ENCODE measurements around the gene HMCN2. TPM values are rescaled to one million over a fixed set of nuclear protein-coding genes. Genes with fewer than 3 reads are reported as not detected.
"Not testable (repeated sequence)": the region's sequence is repeated elsewhere in the genome, so short reads cannot be mapped to it uniquely, and the experiment has no call there.

HMCN2 gene
- total RNA-seq, 1 donor from 2014 or later: not detected

DNA sequence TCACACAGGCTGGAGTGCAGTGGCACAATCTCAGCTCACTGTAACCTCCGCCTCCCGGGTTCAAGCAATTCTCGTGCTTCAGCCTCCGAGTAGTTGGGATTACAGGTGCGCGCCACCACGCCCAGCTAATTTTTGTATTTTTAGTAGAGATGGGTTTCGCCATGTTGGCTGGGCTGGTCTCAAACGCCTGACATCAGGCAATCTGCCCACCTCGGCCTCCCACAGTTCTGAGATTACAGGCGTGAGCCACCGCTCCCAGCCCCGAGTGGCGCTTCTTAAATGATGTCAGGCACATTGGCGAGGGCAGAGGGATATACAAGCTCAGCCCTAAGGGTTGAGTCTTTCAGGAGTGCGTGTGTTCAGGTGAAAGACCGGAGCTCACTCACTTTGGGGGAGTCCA, 75.0 kb downstream of the HMCN2 start:
- DNase-seq (ENCODE audit: low spot score); H3K27me3 Mint-ChIP-seq (ENCODE audit: insufficient read depth); H3K4me1 Mint-ChIP-seq (ENCODE audit: low read depth); H3K36me3 Mint-ChIP-seq (ENCODE audit: low read depth); H3K4me3 Mint-ChIP-seq; H3K9me3 Mint-ChIP-seq; intact Hi-C loops (cut with micrococcal nuclease); H3K27ac Mint-ChIP-seq: not testable (repeated sequence)

DNA sequence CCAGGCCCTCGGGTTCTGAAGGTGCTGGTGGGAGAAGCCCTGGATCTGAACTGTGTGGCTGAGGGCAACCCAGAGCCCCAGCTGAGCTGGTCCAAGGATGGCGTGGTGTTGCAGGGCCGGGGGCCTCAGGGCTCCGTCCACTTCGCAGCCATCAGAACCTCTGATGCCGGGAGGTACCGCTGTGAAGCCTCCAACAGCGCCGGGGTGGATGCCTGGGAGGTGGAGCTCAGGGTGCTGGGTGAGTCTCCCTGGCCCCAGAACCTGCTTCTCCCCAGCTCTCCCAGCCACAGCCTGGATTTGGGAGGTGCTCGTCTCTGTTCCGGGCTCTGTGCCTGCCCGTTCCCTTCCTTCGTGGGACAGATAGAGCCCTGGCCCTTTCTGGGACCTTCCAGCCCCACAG, 75.6 kb downstream of the HMCN2 start:
- no peaks in the 10 kb centered on the region for H3K27me3 Mint-ChIP-seq (ENCODE audit: insufficient read depth)
- no peaks in the 10 kb centered on the region for H3K9me3 Mint-ChIP-seq
- DNase-seq (ENCODE audit: low spot score): no peak
- H3K4me1 Mint-ChIP-seq (ENCODE audit: low read depth): no peaks in the 10 kb centered on the region
- no peak overlapping the region for H3K4me3 Mint-ChIP-seq
- H3K36me3 Mint-ChIP-seq (ENCODE audit: low read depth): no peaks in the 10 kb centered on the region
- intact Hi-C loops (cut with micrococcal nuclease): no loop called here
- no peak overlapping the region for H3K27ac Mint-ChIP-seq

- no peak overlapping the region for H3K27ac Mint-ChIP-seq
- no peaks in the 10 kb centered on the region for H3K9me3 Mint-ChIP-seq
- no peak for DNase-seq (ENCODE audit: low spot score)
- no peaks in the 10 kb centered on the region for H3K27me3 Mint-ChIP-seq (ENCODE audit: insufficient read depth)
- intact Hi-C loops (cut with micrococcal nuclease): loop anchor here (2.0 kb wide), 1 partner anchor 235 kb away; no protein-coding TSS in a partner anchor
- no peaks in the 10 kb centered on the region for H3K4me1 Mint-ChIP-seq (ENCODE audit: low read depth)
- H3K4me3 Mint-ChIP-seq: no peak overlapping the region
- no peaks in the 10 kb centered on the region for H3K36me3 Mint-ChIP-seq (ENCODE audit: low read depth)
Measured at GRCh38 chr9:130341839-130342713, 76.5 kb downstream of the HMCN2 start.

- Mint-ChIP-seq H3K27me3 (ENCODE audit: insufficient read depth) (no peaks in the 10 kb centered on the region), H3K36me3 (ENCODE audit: low read depth) (no peaks in the 10 kb centered on the region), H3K27ac (no peak overlapping the region), H3K4me1 (ENCODE audit: low read depth) (no peaks in the 10 kb centered on the region), H3K4me3 (no peak overlapping the region), H3K9me3 (no peaks in the 10 kb centered on the region)
- no peak for DNase-seq (ENCODE audit: low spot score)
- intact Hi-C loops (cut with micrococcal nuclease): loop anchor here (2.0 kb wide), 1 partner anchor 236 kb away; no protein-coding TSS in a partner anchor
Measured at GRCh38 chr9:130342714-130343085, 77.1 kb downstream of the HMCN2 start.

- no peak overlapping the region for H3K4me3 Mint-ChIP-seq
- no peaks in the 10 kb centered on the region for H3K4me1 Mint-ChIP-seq (ENCODE audit: low read depth)
- intact Hi-C loops (cut with micrococcal nuclease): loop anchor here (2.0 kb wide), 1 partner anchor 237 kb away; no protein-coding TSS in a partner anchor
- H3K27me3 Mint-ChIP-seq (ENCODE audit: insufficient read depth): no peaks in the 10 kb centered on the region
- H3K9me3 Mint-ChIP-seq: no peaks in the 10 kb centered on the region
- no peaks in the 10 kb centered on the region for H3K36me3 Mint-ChIP-seq (ENCODE audit: low read depth)
- H3K27ac Mint-ChIP-seq: no peak overlapping the region
- DNase-seq (ENCODE audit: low spot score): no peak
Measured at GRCh38 chr9:130343445-130343918, 77.9 kb downstream of the HMCN2 start.

DNA sequence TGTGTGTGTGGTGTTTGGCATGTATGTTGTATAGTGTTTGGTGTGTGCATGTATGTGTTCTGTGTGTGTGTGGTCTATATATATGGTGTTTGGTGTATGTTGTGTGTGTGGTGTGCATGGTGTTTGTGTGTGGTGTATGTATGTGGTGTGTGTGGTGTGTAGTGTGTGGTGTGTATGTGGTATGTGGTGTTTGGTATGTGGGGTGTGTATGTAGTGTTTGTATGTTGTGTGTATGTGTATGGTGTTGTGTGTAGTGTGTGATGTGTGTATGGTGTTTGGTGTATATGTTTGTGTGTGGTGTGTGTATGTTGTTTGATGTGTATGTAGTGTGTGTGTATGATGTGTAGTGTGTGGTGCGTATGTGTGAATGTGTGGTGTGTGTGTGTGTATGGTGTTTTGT, 78.8 kb downstream of the HMCN2 start:
- no peak overlapping the region for H3K4me3 Mint-ChIP-seq
- no peak for DNase-seq (ENCODE audit: low spot score)
- H3K9me3 Mint-ChIP-seq: no peaks in the 10 kb centered on the region
- no peak overlapping the region for H3K27ac Mint-ChIP-seq
- no peaks in the 10 kb centered on the region for H3K36me3 Mint-ChIP-seq (ENCODE audit: low read depth)
- no peaks in the 10 kb centered on the region for H3K4me1 Mint-ChIP-seq (ENCODE audit: low read depth)
- H3K27me3 Mint-ChIP-seq (ENCODE audit: insufficient read depth): no peaks in the 10 kb centered on the region
- intact Hi-C loops (cut with micrococcal nuclease): no loop called here

DNA sequence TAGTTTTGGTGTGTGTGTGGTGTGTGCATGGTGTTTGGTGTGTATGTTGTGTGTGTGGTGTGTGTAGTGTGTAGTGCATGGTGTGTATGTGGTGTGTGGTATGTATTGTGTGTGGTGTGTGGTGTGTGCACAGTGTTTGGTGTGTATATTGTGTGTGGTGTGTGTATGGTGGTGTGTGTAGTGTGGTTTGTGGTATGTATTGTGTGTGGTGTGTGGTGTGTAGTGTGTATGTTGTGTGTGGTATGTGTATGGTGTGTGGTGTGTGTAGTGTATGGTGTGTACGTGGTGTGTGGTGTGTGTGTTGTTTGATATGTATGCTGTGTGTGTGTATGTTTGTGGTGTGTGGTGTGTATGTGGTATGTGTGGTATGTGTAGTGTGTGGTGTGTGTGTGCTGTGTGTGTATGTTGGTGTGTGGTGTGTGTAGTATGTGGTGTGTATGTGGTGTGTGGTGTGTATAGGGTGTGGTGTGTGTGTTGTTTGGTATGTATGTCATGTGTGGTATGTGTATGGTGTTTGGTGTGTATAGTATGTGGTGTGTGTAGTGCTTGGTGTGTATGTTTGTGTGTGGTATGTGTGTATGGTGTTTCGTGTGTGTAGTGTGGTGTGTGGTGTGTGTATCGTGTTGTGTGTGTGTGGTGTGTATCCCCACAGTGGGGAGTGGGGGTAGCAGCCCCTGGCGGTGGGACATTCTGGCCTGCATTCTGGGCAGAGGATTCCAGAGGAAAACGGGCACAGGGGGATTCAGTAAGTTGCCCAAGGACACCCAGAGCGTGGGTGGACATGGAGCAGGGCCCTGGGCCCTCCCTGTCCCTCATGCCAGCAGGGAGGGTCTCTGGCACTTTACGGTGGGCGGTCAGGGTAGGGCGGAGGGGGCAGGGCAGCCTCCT, 79.7 kb downstream of the HMCN2 start:
- intact Hi-C loops (cut with micrococcal nuclease): no loop called here

GRCh38 chr9:130345897-130346385, 80.4 kb downstream of the HMCN2 start:
- no peak for DNase-seq (ENCODE audit: low spot score)
- no peak overlapping the region for H3K4me3 Mint-ChIP-seq
- no peaks in the 10 kb centered on the region for H3K9me3 Mint-ChIP-seq
- intact Hi-C loops (cut with micrococcal nuclease): no loop called here
- no peaks in the 10 kb centered on the region for H3K27me3 Mint-ChIP-seq (ENCODE audit: insufficient read depth)
- H3K27ac Mint-ChIP-seq: no peak overlapping the region
- H3K36me3 Mint-ChIP-seq (ENCODE audit: low read depth): no peaks in the 10 kb centered on the region
- no peaks in the 10 kb centered on the region for H3K4me1 Mint-ChIP-seq (ENCODE audit: low read depth)

More for the DNA sequence above, 79.7 kb downstream of the HMCN2 start:
- no peaks in the 10 kb centered on the region for H3K27me3 Mint-ChIP-seq (ENCODE audit: insufficient read depth)
- no peak for DNase-seq (ENCODE audit: low spot score)
- H3K4me3 Mint-ChIP-seq: no peak overlapping the region
- no peak overlapping the region for H3K27ac Mint-ChIP-seq
- no peaks in the 10 kb centered on the region for H3K9me3 Mint-ChIP-seq
- no peaks in the 10 kb centered on the region for H3K36me3 Mint-ChIP-seq (ENCODE audit: low read depth)
- H3K4me1 Mint-ChIP-seq (ENCODE audit: low read depth): no peaks in the 10 kb centered on the region

DNA sequence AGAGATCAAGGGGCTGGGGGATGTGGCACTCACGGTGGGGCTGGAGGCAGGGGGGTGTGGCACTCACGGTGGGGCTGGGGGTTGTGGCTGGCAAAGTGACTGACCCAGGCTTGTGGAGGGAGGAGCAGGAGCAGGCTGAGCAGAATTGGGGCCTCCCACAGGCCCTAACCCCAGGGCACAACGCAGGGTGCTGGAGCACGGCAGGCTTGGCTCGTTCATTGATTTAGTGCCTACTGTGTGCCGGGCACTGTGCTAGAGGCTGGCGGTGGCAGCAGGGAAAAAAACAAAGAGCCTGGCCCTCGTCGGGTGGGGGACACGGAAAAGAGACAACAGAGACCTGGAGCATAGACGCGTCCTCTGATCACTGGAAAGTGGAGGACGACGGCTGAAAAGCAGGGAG, 80.9 kb downstream of the HMCN2 start:
- Mint-ChIP-seq H3K9me3 (no peaks in the 10 kb centered on the region), H3K27me3 (ENCODE audit: insufficient read depth) (no peaks in the 10 kb centered on the region), H3K27ac (no peak overlapping the region), H3K4me1 (ENCODE audit: low read depth) (no peaks in the 10 kb centered on the region), H3K36me3 (ENCODE audit: low read depth) (no peaks in the 10 kb centered on the region), H3K4me3 (no peak overlapping the region)
- intact Hi-C loops (cut with micrococcal nuclease): no loop called here
- no peak for DNase-seq (ENCODE audit: low spot score)

- Mint-ChIP-seq H3K27ac (no peak overlapping the region), H3K36me3 (ENCODE audit: low read depth) (no peaks in the 10 kb centered on the region), H3K9me3 (no peaks in the 10 kb centered on the region), H3K27me3 (ENCODE audit: insufficient read depth) (no peaks in the 10 kb centered on the region), H3K4me3 (no peak overlapping the region), H3K4me1 (ENCODE audit: low read depth) (no peaks in the 10 kb centered on the region)
- intact Hi-C loops (cut with micrococcal nuclease): no loop called here
- DNase-seq (ENCODE audit: low spot score): no peak
Measured at GRCh38 chr9:130347036-130347435, 81.5 kb downstream of the HMCN2 start.

- H3K27ac Mint-ChIP-seq: no peak overlapping the region
- H3K27me3 Mint-ChIP-seq (ENCODE audit: insufficient read depth): no peaks in the 10 kb centered on the region
- no peak for DNase-seq (ENCODE audit: low spot score)
- intact Hi-C loops (cut with micrococcal nuclease): no loop called here
- no peaks in the 10 kb centered on the region for H3K9me3 Mint-ChIP-seq
- H3K4me3 Mint-ChIP-seq: no peak overlapping the region
- no peaks in the 10 kb centered on the region for H3K36me3 Mint-ChIP-seq (ENCODE audit: low read depth)
- no peaks in the 10 kb centered on the region for H3K4me1 Mint-ChIP-seq (ENCODE audit: low read depth)
Measured at GRCh38 chr9:130347931-130348330, 82.4 kb downstream of the HMCN2 start.

- DNase-seq (ENCODE audit: low spot score): no peak
- Mint-ChIP-seq H3K4me1 (ENCODE audit: low read depth) (no peaks in the 10 kb centered on the region), H3K9me3 (no peaks in the 10 kb centered on the region), H3K4me3 (no peak overlapping the region), H3K27me3 (ENCODE audit: insufficient read depth) (no peaks in the 10 kb centered on the region), H3K36me3 (ENCODE audit: low read depth) (no peaks in the 10 kb centered on the region), H3K27ac (no peak overlapping the region)
- intact Hi-C loops (cut with micrococcal nuclease): no loop called here
Measured at GRCh38 chr9:130348341-130348740, 82.8 kb downstream of the HMCN2 start.

DNA sequence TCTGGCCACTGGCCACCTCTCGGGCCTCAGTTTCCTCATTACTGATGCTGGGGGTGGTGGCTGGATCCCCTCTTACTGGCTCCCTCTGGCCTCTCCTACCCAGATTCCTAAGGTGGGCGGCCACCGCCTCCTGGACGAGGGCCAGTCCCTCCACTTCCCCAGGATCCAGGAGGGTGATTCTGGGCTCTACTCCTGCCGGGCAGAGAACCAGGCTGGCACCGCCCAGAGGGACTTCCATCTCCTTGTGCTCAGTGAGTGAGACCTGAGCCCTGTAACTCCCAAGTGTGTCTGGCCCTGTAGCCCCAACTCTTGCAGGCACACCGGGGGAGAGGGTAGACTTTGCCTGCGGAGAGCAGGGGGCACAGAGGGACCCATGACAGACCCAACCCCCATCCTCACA, 83.3 kb downstream of the HMCN2 start:
- H3K27me3 Mint-ChIP-seq (ENCODE audit: insufficient read depth): no peaks in the 10 kb centered on the region
- no peaks in the 10 kb centered on the region for H3K9me3 Mint-ChIP-seq
- no peak for DNase-seq (ENCODE audit: low spot score)
- no peaks in the 10 kb centered on the region for H3K4me1 Mint-ChIP-seq (ENCODE audit: low read depth)
- no peak overlapping the region for H3K4me3 Mint-ChIP-seq
- H3K27ac Mint-ChIP-seq: no peak overlapping the region
- intact Hi-C loops (cut with micrococcal nuclease): no loop called here
- no peaks in the 10 kb centered on the region for H3K36me3 Mint-ChIP-seq (ENCODE audit: low read depth)

Measured in activated T-helper 1 cell treated with anti-CD3 and anti-CD28 coated beads, Interleukin-12 subunit alpha, Interleukin-12 subunit beta, Interleukin-2, Interleukin-4 antibody, amounts not matched to agents 30 ng/mL and 10 ng/mL and 1 ng/mL, durations not matched to agents 14 hours and 24 hours and 36 hours (primary cell).